Panc1 (cell line): Measurements from ENCODE around the gene SORD. TPM values are rescaled to one million over a fixed set of nuclear protein-coding genes. Genes with fewer than 3 reads are reported as not detected.
"Not testable (repeated sequence)": the region's sequence is repeated elsewhere in the genome, so short reads cannot be mapped to it uniquely, and the experiment has no call there.

Source experiments
- ATAC-seq: fragments of 200-7000 bp; cut with Tn5 transposase; 2 replicates; pipeline ENCODE4 v1.9.1; 2020; ENCODE audit warnings: mild to moderate bottlenecking, moderate library complexity
- BruUV-seq: library from RNA; stranded (reverse); fragments of 400-500 nt; replicated peaks from 2 replicates; lab custom pipeline; 2021; lab: Mats Ljungman, UMichigan
- CTCF ChIA-PET: fragments of 300-600 bp; sonication (Branson Sonifier 250); formaldehyde crosslinking; loops from one replicate; lab custom pipeline; 2022; ENCODE audit warnings: antibody characterized with exemption; lab: Charles Lee
- POLR2A ChIA-PET: fragments of 300-600 bp; sonication (Branson Sonifier 250); formaldehyde crosslinking; loops from one replicate; lab custom pipeline; 2022; ENCODE audit warnings: antibody characterized with exemption; lab: Charles Lee
- DNase-seq: peaks from one replicate; pipeline ENCODE4 v3.0.0-alpha.2; 2010; ENCODE audit warnings: low read depth, low spot score
- H3K27ac ChIP-seq: 2 replicates; pipeline ENCODE4 v1.5.1; 2011; ENCODE audit warnings: mild to moderate bottlenecking, low read length, inconsistent platforms
- H3K27me3 ChIP-seq: fragments of 200-500 bp; sonication (Bioruptor generic); 2 replicates; pipeline ENCODE4 v1.6.0; 2014; ENCODE audit warnings: low read length, inconsistent platforms; ENCODE audit not compliant: control insufficient read depth, insufficient read depth
- H3K36me3 ChIP-seq: fragments of 200-500 bp; sonication (Bioruptor generic); 2 replicates; pipeline ENCODE4 v1.5.1; 2014; ENCODE audit warnings: inconsistent platforms, mild to moderate bottlenecking, low read length, moderate library complexity; ENCODE audit not compliant: control insufficient read depth, insufficient read depth
- H3K4me1 ChIP-seq: 2 replicates; pipeline ENCODE4 v1.5.1; 2011; ENCODE audit warnings: inconsistent platforms, mild to moderate bottlenecking, low read length, moderate library complexity; ENCODE audit not compliant: control insufficient read depth, insufficient read depth
- H3K4me3 ChIP-seq, 2 experiments: 2 replicates each; pipeline ENCODE4 v1.5.1; 2011 to 2012; ENCODE audit warnings: low read depth in 2 of 2, low read length in 2 of 2, mild to moderate bottlenecking in 2 of 2, inconsistent platforms in 1 of 2, moderate library complexity in 1 of 2
- H3K9me3 ChIP-seq: fragments of 200-500 bp; sonication (Bioruptor generic); 2 replicates; pipeline ENCODE4 v1.5.1; 2014; ENCODE audit warnings: low read depth, mild to moderate bottlenecking, inconsistent platforms, low read length, moderate library complexity; ENCODE audit not compliant: control insufficient read depth, insufficient read depth
- POLR2AphosphoS5 ChIP-seq: IDR thresholded peaks from 2 replicates; pipeline ENCODE4 v1.6.1; 2012; ENCODE audit warnings: mild to moderate bottlenecking, low read depth, low read length, moderate library complexity
- SIN3A ChIP-seq: IDR thresholded peaks from 2 replicates; pipeline ENCODE4 v1.6.1; 2012; ENCODE audit warnings: low read depth, mild to moderate bottlenecking, low read length, moderate library complexity, borderline replicate concordance; ENCODE audit not compliant: insufficient read depth
- TCF7L2 ChIP-seq: IDR thresholded peaks from 2 replicates; pipeline ENCODE4 v1.6.1; 2011; ENCODE audit warnings: mild to moderate bottlenecking, low read depth, low read length, inconsistent platforms
- in situ Hi-C: cut with HindIII; loops from 2 replicates; pipeline ENCODE4 v1.10.0; 2016; ENCODE audit warnings: low sequenced_read_pairs, low pct_unique_long_range_greater_than_20kb
- intact Hi-C: fragments of 100-400 bp; cut with micrococcal nuclease; formaldehyde crosslinking; loops from one replicate; pipeline ENCODE4 v1.10.0; 2022; ENCODE audit not compliant: unreplicated experiment
- total RNA-seq: library from RNA; stranded (reverse); gene quantifications from one replicate; pipeline ENCODE4 v1.2.1, GENCODE V29; 2021; ENCODE audit not compliant: unreplicated experiment
- TF ChIP-seq, protein P1 (sequence below), 2 experiments: IDR thresholded peaks; 2 replicates each; pipeline ENCODE4 v1.6.1; 2011 to 2012; ENCODE audit warnings: low read depth in 2 of 2, control low read depth in 1 of 2, low read length in 1 of 2, mild to moderate bottlenecking in 1 of 2, moderate library complexity in 1 of 2; ENCODE audit not compliant: insufficient read depth in 1 of 2
- TF ChIP-seq, protein P2 (sequence below): fragments of 450-650 bp; IDR thresholded peaks from 2 replicates; pipeline ENCODE4 v1.5.1; 2017; ENCODE audit warnings: mild to moderate bottlenecking

The SORD gene
- total RNA-seq, 1 experiment from 2014 or later: 34.0 TPM

DNA sequence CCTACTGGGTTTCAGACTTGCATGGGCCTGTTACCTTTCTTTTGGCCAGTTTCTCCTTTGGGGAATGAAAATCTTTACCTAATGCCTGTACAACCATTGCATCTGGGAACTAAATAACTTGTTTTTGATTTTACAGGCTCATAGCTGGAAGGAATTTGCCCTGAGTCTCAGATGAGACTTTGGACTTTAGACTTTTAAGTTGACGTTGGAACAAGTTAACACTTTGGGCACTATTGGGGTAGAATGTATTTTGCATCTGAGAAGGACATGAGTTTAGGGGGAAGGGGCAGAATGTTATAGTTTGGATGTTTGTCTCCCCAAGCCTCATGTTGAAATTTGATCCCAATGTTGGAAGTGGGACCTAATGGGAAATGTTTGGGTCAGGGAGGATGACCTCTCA lies 21.8 kb upstream of the SORD start:
- DNase-seq, CTCF ChIA-PET: not testable (repeated sequence)

DNA sequence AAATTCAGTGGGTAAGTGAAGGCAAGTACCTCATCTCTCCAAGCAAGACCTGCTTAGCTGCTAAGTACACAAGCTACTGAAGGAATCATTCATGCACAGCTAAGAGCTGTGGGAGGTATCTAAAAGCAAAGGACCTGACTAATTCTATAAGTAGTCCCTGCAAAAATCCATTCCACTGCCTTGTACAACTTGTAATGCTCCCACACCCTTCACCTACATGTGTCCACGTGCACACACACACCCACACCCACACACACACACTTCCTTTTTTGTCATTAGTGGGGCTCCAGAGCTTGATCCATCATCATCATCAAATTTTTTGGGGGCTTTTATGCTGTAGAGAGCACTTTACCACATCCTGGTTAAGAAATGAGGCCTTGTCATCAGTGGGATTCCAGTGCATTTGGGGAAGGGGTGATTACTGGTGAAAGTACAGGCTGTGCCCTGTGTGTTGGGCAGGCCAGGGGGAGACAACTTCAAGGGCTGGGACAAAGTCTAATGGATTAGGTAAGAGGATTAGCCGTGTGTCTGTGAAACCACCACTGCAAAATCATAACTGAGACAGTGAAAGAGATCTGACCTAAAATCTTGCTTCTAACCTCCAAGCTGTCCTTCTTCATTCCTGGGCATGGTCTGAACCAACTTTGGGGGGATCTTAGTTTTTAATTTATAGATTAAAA lies 19.1 kb upstream of the SORD start:
- H3K27me3 ChIP-seq, H3K36me3 ChIP-seq, ATAC-seq, POLR2A ChIA-PET, H3K4me1 ChIP-seq, H3K4me3 ChIP-seq, H3K9me3 ChIP-seq, BruUV-seq, intact Hi-C loops, H3K27ac ChIP-seq, in situ Hi-C loops, CTCF ChIA-PET, DNase-seq: not testable (repeated sequence)

More for the DNA sequence above, 21.8 kb upstream of the SORD start:
- H3K4me1 ChIP-seq, H3K36me3 ChIP-seq, H3K27me3 ChIP-seq, POLR2A ChIA-PET, H3K4me3 ChIP-seq, BruUV-seq, intact Hi-C loops, H3K27ac ChIP-seq, in situ Hi-C loops, ATAC-seq, H3K9me3 ChIP-seq: not testable (repeated sequence)

DNA sequence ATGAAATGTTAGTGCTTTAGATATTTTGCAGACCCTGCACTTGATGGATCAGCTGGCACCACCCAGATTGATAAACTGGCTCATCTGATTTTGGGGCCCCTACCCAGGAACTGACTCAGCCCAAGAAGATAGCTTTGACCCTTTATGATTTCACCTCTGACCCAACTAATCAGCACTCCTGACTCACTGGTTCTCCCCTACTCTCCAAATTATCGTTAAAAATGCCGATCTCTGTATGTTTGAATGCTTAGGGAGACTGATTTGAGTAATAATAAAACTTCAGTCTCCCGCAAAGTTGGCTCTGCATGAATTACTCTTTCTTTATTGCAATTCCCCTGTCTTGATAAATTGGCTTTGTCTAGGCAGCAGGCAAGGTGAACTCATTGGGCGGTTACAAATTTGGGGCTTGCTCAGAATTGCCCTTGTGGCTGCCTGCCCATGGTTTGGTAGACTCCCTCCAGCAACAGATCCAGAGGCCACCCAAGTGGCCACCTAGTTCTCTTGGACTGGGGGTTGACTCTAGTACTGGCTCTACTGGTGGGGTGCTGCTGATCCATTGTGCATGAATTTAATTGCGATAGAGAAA lies 18.3 kb upstream of the SORD start:
- intact Hi-C loops, POLR2A ChIA-PET, BruUV-seq, H3K4me3 ChIP-seq, H3K36me3 ChIP-seq, H3K4me1 ChIP-seq, H3K9me3 ChIP-seq, ATAC-seq, in situ Hi-C loops, CTCF ChIA-PET, H3K27ac ChIP-seq, DNase-seq, H3K27me3 ChIP-seq: not testable (repeated sequence)

DNA sequence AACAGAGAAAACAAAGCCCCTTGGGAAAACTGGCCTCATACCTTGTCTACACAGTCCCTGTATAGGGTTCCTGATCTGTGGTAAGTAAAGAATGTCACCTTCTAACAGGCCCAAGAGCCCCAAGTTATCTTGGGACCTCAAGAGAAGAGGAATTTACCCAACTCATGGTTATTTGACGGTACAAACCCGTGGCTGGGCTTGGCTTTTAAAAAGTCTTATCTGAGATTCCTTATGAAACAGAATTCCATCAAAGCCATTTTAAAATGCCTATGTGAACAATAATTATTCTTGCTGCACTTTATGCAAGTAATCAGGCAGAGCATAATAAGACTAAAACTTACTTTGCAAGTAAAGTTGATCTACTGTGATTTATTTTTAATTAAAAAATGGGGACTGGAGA lies 13.9 kb upstream of the SORD start:
- no peaks in the 10 kb centered on the region; the same call in none of the 2 replicates for H3K27me3 ChIP-seq
- TF ChIP-seq POLR2AphosphoS5 (no peak), TCF7L2 (no peak), SIN3A (no peak)
- TF ChIP-seq, protein P1, sequence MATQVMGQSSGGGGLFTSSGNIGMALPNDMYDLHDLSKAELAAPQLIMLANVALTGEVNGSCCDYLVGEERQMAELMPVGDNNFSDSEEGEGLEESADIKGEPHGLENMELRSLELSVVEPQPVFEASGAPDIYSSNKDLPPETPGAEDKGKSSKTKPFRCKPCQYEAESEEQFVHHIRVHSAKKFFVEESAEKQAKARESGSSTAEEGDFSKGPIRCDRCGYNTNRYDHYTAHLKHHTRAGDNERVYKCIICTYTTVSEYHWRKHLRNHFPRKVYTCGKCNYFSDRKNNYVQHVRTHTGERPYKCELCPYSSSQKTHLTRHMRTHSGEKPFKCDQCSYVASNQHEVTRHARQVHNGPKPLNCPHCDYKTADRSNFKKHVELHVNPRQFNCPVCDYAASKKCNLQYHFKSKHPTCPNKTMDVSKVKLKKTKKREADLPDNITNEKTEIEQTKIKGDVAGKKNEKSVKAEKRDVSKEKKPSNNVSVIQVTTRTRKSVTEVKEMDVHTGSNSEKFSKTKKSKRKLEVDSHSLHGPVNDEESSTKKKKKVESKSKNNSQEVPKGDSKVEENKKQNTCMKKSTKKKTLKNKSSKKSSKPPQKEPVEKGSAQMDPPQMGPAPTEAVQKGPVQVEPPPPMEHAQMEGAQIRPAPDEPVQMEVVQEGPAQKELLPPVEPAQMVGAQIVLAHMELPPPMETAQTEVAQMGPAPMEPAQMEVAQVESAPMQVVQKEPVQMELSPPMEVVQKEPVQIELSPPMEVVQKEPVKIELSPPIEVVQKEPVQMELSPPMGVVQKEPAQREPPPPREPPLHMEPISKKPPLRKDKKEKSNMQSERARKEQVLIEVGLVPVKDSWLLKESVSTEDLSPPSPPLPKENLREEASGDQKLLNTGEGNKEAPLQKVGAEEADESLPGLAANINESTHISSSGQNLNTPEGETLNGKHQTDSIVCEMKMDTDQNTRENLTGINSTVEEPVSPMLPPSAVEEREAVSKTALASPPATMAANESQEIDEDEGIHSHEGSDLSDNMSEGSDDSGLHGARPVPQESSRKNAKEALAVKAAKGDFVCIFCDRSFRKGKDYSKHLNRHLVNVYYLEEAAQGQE (IDR thresholded peaks at IDR 0.05; ENCODE audit: insufficient read depth in 1 of 2, low read depth in 2 of 2, low read length in 1 of 2): no peak
- TF ChIP-seq, protein P2, sequence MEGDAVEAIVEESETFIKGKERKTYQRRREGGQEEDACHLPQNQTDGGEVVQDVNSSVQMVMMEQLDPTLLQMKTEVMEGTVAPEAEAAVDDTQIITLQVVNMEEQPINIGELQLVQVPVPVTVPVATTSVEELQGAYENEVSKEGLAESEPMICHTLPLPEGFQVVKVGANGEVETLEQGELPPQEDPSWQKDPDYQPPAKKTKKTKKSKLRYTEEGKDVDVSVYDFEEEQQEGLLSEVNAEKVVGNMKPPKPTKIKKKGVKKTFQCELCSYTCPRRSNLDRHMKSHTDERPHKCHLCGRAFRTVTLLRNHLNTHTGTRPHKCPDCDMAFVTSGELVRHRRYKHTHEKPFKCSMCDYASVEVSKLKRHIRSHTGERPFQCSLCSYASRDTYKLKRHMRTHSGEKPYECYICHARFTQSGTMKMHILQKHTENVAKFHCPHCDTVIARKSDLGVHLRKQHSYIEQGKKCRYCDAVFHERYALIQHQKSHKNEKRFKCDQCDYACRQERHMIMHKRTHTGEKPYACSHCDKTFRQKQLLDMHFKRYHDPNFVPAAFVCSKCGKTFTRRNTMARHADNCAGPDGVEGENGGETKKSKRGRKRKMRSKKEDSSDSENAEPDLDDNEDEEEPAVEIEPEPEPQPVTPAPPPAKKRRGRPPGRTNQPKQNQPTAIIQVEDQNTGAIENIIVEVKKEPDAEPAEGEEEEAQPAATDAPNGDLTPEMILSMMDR: no peak
- intact Hi-C loops (no loop called here), in situ Hi-C loops (no loop called here)
- no TSS peak for BruUV-seq
- DNase-seq: no peak
- no peak for ATAC-seq
- POLR2A ChIA-PET: no interaction called here
- CTCF ChIA-PET: no interaction called here
- no peak overlapping the region for H3K4me3 ChIP-seq
- no peaks in the 10 kb centered on the region for H3K36me3 ChIP-seq
- H3K27ac ChIP-seq: no peak overlapping the region
- H3K4me1 ChIP-seq: no peaks in the 10 kb centered on the region
- no peaks in the 10 kb centered on the region for H3K9me3 ChIP-seq

DNA sequence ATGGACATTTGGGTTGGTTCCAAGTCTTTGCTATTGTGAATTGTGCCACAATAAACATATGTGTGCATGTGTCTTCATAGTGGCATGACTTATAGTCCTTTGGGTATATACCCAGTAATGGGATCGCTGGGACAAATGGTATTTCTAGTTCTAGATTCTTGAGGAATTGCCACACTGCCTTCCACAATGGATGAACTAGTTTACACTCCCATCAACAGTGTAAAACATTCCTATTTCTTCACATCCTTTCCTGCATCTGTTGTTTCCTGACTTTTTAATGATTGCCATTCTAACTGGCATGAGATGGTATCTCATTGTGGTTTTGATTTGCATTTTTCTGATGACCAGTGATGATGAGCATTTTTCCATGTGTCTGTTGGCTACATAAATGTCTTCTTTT lies 7.9 kb upstream of the SORD start:
- intact Hi-C loops, H3K27me3 ChIP-seq, H3K4me3 ChIP-seq, H3K9me3 ChIP-seq, H3K27ac ChIP-seq, BruUV-seq, H3K4me1 ChIP-seq, in situ Hi-C loops, POLR2A ChIA-PET, DNase-seq, ATAC-seq, CTCF ChIA-PET, H3K36me3 ChIP-seq: not testable (repeated sequence)
